PFSK-1 (cell line): Measurements from ENCODE around the gene UBE3B.

ENCODE experiments used
- POLR2AphosphoS5 ChIP-seq: IDR thresholded peaks from 2 replicates; pipeline ENCODE4 v1.6.1; 2012; ENCODE audit warnings: low read depth, mild to moderate bottlenecking, control low read depth, low read length, moderate library complexity
- REST ChIP-seq, 2 experiments: IDR thresholded peaks; 2 replicates each; pipeline versions ENCODE4 v1.6.1 to v1.8.0; 2011 to 2012; ENCODE audit warnings: low read depth in 2 of 2, low read length in 2 of 2, control low read depth in 1 of 2, inconsistent platforms in 1 of 2, mild to moderate bottlenecking in 1 of 2, moderate library complexity in 1 of 2; ENCODE audit not compliant: insufficient read depth in 1 of 2
- SIN3A ChIP-seq: IDR thresholded peaks from 2 replicates; pipeline ENCODE4 v1.6.1; 2012; ENCODE audit warnings: mild to moderate bottlenecking, low read length, moderate library complexity, borderline replicate concordance; ENCODE audit not compliant: insufficient read depth

- no peak for TF ChIP-seq POLR2AphosphoS5
- no peak for TF ChIP-seq SIN3A
- no peak for TF ChIP-seq REST (IDR thresholded peaks at IDR 0.05; ENCODE audit: insufficient read depth in 1 of 2, low read depth in 2 of 2, low read length in 2 of 2)
Observed at GRCh38 chr12:109448707-109449390, 28.6 kb upstream of the UBE3B start.
